Measurements from ENCODE around the gene RAB6D.
"Not testable (repeated sequence)": the region's sequence is repeated elsewhere in the genome, so short reads cannot be mapped to it uniquely, and the experiment has no call there.

The RAB6D gene

DNA sequence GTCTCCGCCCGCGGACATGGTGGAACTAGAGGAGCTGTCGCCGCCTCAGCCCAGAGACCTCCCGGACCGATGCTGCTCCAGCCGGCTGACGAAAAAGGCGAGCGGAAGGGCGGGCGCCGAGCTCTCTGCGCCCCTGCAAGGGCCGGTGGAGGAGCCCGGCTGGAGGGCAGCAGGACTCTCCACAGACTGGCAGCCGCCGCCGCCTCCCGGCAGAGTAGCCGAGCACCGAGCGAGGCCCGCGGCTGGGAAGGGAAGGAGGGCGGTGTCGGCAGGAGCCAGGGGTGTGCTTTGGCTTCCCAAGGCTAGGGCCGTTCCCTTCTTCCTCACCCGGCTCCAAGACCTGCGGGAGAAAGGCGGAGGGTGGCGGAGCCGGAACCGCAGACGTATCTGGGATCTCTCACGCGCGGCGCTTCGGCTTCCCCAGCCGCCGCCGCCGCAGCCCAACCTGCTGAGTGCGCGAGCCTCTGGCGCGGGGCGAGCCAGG, at the start of gene RAB6D:
Gene RAB6D (minus strand): TSS at position 466 of the 484 bp plus-strand sequence. CDS start 448 bp downstream, at position 18.
- not testable (repeated sequence) for DNase-seq

DNA sequence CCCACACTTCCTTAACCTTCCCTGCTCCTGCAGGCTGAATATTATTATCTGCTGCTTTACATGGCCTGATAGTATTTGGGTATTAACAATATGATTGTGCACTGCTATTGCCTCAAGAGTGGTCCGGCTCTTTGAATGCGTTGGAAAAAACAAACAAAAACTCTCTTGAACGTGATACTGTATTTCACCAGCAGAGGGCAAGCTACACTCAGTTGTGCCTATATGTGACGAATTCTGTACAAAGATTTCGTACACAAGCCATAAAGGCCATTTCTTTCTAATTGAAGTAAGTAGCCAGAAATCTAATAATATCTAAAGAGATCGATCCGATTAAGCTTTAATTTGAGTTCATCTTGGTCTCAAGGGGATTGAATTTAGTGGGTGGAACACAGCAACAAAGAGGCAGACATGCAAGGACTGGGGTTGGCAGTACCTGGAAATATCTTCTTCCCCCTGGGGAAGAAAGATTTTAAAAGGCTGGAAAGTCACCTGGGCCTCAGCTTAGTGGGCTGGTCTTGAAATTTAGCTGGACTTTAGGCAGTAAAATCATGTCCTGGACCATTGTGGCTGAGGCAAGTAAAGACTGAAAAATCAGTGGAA, 49.3 kb upstream of the RAB6D start:
- no peak for DNase-seq

DNA sequence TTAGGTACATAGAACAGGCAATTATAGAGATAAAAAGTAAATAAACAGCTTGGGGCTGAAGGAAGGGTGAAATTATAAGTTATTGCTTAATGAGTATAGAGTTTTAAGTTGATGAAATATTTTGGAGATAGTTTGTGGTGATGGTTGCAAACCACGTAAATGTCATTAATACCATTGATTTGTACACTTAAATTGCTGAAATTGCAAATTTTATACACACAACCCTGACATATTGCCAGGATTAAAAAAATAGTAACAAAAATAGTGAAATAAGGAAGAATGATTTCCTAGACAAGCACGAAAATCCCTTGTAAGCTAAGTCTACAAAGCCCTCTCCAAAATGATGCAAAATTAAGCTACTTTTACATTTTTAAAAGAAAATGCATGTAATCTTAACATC, 46.2 kb upstream of the RAB6D start:
- no peak for DNase-seq

DNA sequence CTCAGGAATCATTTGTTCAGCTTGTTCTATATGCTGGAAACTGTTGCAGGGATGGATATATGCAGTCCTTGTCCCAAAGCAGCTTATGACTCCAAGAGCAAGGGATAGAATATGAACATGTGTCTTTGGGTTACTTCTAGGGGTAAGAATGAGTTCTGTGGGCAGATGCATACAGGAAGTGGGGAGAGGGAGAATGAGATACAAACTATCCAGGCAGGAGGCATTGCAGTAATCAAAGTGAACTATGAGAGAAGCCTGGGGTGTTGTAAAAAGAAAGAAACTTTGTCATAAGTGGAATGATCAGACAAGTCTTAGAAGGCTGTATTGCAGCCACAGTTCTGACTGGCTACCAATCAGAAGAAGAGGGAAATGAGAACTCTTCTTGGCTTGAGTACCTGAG, 44.8 kb upstream of the RAB6D start:
- DNase-seq = no peak

DNA sequence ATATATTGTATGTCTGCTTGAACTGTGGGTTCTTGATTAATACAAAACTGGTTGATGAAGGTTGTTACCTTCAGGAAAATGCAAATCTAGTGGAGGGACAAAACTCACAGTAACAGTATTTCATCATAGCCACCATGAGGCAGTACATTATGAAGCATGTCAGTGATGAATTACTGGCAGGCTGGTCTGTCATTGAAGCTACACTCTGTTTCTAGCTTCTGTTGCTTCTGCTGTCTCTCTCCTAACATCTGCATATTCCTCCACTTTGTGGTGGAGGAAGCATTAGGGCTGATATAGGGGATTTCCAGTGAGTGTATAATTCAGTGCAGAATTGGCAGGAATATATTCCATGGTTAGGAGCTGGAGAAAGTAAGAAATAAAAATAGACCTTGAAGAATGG, 44.2 kb upstream of the RAB6D start:
- DNase-seq = no peak

DNA sequence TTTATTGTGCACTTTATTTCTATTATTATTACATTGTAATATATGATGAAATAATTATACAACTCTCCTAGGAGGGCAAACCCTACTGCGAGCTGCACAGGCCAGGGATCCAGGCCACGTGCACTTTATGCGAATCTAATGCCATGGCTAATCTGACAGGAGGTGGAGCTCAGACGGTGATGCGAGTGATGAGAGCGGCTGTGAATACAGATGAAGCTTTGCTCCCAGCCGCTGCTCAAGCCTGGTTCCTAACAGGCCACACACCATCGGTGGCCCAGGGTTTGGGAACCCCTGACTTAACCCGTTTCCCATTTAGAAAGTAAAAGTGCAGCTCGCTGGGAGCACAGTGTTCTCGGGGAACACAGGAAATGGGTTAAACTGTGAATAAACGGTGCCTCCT, 40.8 kb upstream of the RAB6D start:
- no peak for DNase-seq

DNA sequence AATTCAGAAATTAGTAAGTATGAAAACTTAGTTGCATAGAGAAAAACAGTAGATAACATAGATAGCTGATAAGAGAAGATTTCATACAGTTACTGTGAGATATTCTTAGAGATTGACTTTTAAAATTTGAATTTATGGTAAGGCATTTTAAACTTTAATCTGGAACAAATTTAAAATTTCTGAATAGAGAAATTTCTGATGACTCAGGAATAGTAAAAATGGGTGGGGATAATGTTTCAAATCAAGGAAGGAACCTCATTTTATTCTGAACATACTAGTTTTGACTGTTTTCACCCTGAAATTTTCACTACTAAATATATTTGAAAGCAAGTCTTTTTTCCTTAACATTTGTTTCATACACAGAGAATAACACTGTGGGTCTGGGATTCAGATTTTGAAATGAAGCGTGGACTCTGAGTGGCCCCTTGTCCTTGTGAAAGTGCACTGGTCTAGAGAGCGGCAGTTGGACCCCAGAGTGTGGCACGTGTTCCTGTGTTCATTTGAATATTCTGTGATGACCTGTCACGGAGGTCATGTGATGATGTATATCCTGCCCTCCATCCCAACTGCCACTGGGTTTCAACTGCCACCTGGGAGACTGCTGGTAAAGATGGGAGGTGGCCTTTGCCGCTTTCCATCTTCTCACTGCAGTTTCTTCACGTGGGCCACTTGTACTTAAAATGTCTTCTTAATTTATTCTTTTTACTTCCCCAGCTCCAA, 38.5 kb upstream of the RAB6D start:
- DNase-seq = no peak

DNA sequence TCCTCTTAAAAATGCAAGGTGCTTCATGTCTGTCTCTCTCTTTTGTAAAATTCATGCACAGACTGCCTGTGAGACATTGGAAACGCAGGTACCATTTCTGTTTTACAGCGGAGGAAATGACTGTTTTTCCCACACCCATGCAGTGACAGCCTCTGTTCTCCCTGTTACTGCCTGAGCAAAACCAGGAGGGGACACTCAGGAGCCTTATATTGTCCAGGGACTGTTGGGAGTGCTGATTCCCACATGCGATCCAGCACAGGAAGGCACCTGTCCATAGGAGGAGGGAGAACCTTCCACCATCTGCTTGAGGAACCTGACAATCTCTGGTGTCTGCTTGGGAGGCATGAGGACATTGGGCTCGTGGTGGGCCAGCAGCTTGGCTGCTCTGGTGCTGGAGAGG, 36.9 kb upstream of the RAB6D start:
- no peak for DNase-seq

DNA sequence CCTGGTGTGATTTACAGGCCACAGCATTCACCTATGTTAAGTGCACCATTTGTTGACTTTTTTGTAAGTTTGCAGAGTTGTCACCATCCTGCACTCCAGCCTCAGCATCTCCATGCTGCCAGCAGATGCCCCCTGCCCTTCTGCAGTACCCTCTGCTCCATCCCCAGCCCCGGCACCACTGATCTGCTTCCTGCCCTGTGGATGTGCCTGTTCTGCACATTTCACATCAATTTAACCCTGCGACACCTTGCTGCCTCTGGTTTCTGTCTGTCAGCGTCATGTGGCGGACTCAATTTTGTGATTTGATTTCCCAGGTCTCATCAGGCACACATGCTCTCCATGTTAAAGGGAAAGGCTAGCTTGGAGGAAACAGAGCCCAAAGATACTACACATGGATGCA, 36.5 kb upstream of the RAB6D start:
- not testable (repeated sequence) for DNase-seq

DNA sequence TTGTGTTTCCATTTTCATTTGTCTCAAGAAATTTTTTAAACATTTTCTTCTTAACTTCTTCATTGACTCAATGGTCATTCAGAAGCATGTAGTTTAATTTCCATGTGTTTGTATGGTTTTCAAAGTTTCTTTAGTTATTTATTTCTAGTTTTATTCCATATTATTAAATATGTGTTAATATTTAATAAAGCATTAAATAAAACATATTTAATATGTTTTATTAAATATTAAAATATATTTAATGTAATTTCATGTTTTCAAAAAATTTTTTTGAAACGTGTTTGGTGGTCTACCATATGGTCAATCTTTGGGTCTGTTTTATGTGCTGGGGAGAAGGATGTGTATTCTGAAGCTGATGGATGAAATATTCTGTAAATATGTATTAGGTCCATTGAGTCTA, 32.2 kb upstream of the RAB6D start:
- not testable (repeated sequence) for DNase-seq

DNA sequence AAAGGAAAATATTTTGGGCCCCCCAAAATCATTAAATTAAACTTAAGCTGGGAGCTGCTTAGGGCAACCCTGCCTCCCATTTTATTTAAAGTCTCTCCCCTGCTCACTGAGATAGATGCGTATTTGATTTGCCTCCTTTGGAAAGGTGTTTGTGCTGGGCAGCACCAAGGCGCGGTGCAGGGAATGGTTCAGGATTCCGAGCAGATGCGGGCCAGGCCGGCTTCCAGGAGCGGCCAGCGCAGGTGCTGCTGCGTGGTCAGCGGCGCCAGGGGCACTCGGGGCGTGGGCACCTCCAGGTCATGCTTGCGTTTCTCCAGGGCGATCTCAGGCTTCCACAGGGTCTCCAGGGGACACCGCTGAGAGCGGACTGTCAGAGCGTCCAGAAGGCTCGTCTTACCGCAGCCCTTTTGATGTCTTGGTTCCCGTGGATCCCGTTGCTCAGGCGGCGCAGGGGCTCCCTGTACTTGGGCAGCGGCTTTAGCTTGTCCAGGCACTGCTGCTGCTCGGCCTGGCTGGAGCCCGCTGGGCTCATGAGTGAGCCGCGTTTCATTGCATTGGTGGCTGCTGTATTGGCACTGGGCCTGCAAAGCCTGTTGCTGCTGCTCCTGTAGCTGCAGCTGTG, 31.2 kb upstream of the RAB6D start:
- not testable (repeated sequence) for DNase-seq

DNA sequence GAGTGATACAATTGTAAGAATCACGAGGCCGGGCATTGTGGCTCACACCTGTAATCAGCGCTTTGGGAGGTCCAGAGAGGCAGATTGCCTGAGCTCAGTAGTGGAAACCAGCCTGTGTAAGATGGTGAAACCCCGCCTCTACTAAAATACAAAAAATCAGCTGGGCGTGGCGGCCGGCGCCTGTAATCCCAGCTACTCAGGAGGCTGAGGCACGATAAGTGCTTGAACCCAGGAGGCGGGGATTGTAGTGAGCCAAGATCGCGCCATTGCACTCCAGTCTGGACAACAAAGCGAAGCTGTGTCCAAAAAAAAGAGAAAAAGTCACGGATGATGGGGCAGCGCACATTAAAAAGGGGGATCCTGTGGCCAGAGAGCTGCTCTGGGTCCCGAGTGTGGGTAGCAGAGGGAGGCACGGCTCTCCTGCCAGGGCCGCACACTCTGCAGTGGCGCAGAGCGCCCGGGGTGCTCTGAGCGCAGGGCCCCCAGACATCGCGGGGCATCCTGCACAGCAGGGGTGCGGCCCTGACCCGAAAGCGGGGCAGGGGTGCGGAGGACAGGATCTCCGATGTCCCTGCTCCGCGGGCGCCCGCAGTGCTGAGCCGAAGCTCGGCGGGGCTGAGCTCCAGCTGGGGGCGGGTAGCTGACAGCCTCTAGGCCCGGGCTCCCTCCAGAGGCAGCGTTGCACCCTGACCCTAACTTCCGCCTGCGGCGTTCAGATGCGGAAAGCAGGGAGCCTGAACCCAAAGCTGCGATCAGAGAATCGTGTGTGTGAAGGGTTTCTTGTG, 30.4 kb upstream of the RAB6D start:
- DNase-seq = no peak

DNA sequence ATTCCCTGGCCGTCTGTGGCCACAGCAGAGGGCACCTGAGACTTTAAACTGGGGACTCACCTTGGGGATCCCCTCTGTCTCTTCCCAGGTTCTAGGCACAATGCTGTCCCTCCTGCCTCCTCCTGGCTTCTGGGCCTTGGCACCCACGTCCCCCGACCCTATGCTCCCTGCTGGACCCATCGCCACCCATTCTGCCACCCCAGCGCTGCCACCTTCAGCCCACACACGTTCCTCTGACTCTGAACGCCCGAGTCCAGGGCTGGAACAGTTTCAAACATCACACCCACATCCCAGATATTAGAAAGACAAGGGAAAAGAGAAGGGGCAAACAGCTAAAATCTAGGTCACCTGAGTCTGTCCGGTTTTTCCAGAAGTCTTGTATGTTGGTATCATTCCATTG, 28.0 kb upstream of the RAB6D start:
- not testable (repeated sequence) for DNase-seq

DNA sequence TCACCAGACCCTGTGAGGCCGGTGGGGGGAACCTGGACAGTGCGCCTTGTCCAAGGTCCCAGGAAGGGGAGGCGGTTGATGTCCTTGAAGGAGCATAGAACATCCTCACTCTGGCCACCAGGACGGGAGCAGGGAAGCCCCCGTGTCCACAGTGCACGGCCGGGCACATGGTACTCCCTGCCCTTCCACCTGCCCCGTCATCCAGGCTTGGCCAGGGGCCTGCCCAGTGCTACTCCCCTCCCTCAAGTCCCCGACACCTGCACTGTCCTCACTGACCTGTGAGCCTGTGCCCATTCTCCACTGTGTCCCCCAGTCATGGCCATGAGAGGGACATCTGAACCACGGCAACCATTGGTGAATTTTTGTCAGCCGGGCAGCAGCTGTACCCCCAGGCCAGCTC, 27.5 kb upstream of the RAB6D start:
- DNase-seq = not testable (repeated sequence)

DNA sequence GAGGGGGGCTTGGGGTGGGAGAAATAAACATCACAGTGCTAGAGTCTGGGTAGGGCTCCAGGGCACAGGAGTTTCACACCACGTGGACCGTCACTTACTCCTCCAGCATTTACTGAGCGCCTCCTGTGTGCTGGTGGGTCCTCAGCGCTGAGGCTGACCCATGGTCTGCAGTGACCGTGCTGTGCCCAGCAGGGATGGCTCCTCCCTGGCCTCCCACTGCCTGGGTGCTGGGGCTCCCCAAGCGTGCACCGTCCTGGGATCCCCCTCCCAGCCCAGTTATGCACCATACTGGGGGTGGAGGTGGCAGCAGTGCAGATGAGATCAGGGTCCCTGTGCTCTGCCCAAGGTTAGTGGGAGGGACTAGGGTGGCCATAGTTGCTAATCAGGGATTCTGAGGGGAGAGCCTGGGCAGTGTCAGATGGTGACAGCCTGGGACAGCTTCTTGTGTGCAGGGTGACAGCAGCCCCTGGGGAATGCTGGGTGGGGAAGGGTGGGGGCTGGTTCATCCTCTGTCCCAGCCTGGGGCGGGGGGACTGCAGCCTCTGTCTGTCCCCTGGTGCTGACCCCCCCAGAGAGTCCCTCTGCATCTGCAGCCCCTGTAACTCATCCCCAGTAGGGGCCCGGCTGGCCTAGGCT, 26.6 kb upstream of the RAB6D start:
- DNase-seq = not testable (repeated sequence)

DNA sequence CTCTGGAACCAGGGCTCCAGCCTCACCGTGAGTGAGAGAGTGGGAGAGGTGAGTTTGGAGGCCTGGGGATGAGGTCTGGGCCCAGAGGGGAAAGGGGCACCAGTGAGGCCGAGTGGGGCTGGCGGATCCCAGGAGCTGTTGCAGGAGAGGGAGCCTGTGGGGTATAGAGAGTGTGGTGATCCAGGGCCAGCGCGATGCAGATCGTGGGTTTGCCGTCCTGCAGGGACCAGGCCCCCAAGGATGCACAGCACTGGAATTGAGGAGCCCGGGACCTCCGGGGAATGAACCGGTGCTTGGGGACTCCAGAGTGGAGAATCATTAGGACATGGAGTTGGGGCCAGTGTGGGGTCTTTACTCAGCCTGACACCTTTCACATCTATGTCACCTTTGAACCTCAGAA, 25.7 kb upstream of the RAB6D start:
- DNase-seq = no peak

DNA sequence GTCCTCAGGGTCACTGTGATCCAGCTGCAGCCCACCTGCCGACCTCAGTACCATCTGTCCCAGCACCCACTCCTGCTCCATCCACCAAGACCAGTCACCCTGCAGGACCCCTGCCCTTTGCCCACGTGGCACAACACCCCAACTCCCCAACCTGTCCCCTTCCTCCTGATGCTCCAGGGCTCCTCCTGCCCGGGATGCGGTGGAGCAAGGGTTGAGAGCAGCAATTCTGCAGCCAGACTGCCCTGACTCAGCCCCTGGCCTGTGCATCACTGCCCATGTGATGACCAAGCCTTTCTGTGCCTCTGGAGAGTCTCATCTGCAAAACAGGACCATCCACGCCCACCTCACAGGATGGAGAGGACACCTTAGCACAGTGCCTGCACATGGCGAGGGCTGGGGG, 24.9 kb upstream of the RAB6D start:
- not testable (repeated sequence) for DNase-seq

DNA sequence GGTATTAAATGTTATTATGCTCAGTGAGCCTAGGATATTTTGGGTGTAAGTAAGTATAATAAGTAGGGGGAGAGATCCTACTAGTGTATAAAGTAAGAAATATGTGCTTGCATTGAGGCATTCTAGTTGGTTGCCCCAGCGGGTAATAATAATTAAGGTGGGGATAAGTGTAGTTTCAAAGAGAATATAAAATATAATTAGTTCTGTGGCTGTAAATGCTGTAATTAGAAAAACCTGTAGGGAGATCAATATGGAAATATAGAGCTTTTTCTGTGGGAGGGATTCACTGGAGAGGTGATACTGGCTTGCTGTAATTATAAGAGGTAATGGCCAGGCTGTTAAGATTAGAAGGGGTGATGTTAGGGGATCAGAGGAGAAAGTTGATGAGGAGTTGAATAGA, 9.1 kb upstream of the RAB6D start:
- DNase-seq = not testable (repeated sequence)

DNA sequence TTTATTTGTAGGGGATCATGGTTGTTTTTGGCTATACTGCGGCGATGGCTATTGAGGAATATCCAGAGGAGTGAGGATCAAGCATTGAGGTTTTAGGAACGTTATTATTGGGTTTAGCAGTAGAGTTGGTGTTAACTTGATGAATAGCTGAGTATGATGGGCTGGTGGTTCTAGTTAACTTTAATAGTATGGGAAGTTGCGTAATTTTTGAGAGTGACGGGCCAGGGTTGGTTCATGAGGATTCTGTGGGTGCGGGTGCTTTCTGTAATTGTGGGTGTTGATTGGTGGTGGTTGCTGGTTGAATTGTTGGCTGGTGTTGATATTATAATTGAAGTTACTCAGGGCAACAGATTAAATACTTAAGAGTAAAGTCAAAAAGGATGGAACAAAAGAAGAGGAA, 6.0 kb upstream of the RAB6D start:
- DNase-seq = no peak

DNA sequence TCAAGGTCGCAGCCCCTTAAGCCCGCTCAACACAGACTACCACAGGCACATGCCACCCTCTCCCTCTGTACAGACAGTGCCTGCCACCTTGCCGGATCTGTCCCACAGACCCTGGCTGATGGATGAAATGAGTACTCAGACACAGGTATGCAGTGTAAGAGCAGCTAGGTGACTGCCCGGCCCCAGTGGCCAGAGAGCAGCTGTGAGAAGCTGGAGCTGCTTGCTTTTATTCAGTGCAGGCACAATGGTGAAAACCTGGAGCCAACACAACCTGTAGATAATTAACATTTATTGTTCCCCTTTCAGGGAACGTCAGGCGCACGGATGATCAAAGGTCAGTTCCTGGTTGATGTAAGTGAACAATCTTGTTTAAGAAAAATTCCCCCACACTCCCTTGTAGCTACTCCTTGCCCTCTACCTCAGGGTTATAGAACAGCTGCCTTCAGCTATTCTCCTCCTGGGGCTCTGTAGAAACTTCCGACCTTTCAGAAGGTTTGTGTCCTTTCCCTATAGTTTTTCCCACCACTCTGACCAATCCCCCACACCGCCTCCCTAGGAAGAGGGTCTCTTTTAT, 4.6 kb upstream of the RAB6D start:
- DNase-seq = not testable (repeated sequence)

DNA sequence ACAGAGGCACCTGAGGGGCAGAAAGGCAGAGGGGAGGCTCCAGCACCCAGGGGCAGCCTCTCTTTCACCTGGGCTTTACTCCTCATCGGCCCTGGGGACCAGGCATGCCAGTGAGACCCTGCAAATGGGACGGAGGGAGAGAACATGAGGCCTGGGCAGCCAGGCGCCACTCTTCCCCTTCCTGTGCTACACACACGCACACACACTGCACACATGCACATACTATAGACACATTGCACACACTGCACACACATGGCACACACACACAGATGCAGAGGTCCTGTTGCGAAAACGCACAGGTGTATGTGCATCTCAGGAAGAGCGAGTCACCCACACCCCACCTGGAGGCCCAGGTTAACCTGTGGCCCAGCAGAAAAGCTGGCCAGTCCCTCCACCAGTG, 3.4 kb upstream of the RAB6D start:
- DNase-seq = no peak

DNA sequence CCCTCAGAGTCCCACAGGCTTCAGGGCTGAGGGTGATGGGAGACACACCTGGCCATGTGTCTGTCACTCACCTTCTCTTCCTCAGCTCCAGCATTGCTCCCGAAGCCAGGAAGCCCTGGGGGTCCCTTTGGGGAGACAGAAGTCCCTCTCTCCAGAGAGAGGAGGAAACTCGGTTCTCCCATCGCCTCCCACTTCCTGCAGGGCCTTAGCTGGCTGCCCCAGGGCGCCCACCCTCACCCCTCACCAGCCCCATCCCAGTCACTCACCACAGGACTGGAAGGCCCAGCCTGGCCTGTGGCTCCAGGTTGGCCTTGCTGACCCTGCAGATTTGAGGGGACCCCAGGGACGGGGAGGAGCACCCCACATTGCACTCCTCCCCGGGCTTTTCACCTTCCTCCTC, 2.7 kb upstream of the RAB6D start:
- DNase-seq = no peak

DNA sequence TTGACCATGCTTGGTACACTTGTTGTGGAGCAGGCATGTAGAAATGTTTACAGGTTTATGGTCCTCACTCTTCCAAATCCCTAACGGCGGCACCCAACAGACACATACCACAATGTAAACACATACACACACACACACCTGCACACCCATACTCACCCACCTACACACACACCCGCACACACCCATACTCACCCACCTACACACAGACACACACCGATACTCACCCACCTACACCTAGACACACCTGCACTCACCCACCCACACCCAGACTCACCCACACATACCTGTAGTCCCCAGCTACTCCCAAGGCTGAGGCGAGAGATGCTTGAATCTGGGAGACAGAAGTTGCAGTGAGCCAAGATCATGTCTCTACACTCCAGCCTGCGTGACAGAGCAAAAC, 1.5 kb upstream of the RAB6D start:
- no peak for DNase-seq
